ENCODE results near the gene MACROD2. TPM values are rescaled to one million over a fixed set of nuclear protein-coding genes. Genes with fewer than 3 reads are reported as not detected.

The MACROD2 gene
- total RNA-seq, 1 experiment from 2014 or later, result 1.6 TPM

DNA sequence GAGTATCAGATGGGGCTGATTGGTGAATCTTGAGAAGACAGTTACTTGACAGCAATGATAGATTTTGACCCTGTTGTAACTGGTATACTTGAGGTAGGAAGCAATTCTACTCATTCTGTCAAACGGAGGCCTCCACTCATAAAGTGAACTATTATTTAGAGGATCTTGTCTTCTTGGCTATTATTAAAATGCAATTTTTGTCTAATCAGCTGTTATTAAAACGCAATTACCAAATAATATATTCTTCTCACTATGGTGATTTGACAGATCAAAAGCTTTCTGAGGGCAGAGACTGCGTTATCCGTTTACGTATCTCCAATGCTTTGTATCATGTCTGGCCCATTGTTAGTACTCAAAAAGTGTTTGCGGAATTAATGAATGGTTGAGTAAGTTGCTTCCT lies 120.7 kb downstream of the MACROD2 start:
- TF ChIP-seq, protein P1, sequence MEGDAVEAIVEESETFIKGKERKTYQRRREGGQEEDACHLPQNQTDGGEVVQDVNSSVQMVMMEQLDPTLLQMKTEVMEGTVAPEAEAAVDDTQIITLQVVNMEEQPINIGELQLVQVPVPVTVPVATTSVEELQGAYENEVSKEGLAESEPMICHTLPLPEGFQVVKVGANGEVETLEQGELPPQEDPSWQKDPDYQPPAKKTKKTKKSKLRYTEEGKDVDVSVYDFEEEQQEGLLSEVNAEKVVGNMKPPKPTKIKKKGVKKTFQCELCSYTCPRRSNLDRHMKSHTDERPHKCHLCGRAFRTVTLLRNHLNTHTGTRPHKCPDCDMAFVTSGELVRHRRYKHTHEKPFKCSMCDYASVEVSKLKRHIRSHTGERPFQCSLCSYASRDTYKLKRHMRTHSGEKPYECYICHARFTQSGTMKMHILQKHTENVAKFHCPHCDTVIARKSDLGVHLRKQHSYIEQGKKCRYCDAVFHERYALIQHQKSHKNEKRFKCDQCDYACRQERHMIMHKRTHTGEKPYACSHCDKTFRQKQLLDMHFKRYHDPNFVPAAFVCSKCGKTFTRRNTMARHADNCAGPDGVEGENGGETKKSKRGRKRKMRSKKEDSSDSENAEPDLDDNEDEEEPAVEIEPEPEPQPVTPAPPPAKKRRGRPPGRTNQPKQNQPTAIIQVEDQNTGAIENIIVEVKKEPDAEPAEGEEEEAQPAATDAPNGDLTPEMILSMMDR (conservative IDR thresholded peaks at IDR 0.05), result no peak
- Histone ChIP-seq H3K79me2 (ENCODE audit: insufficient read depth, low read length) (no peaks in the 10 kb centered on the region), H3K23ac (ENCODE audit: insufficient read length, low read depth, low read length) (no peak overlapping the region), H3K4me2 (ENCODE audit: insufficient read depth, insufficient read length, low read length) (no peak overlapping the region), H3K23me2 (ENCODE audit: insufficient read length, low read depth, low read length, poor library complexity, severe bottlenecking) (no peaks in the 10 kb centered on the region), H2BK20ac (ENCODE audit: low read depth, low read length, poor library complexity, severe bottlenecking) (no peak overlapping the region), H2BK15ac (ENCODE audit: low read depth, low read length) (no peak overlapping the region), H3K27ac (ENCODE audit: insufficient read length, low read depth, low read length) (no peak overlapping the region), H3T11ph (ENCODE audit: low read length) (no peak overlapping the region), H4K5ac (ENCODE audit: insufficient read length, low read depth, low read length) (no peak overlapping the region), H2AFZ (ENCODE audit: low read length) (no peak overlapping the region), H2AK5ac (ENCODE audit: insufficient read length, low read length) (no peak overlapping the region), H2BK120ac (ENCODE audit: low read depth, low read length, poor library complexity, severe bottlenecking) (no peak overlapping the region), H3K9ac (ENCODE audit: extremely low read depth, insufficient read length, low read length) (no peak overlapping the region), H3K18ac (ENCODE audit: insufficient read length, low read depth, low read length) (no peak overlapping the region), H4K20me1 (ENCODE audit: control insufficient read depth, insufficient read depth, insufficient read length) (no peaks in the 10 kb centered on the region), H4K91ac (ENCODE audit: insufficient read length, low read depth, low read length) (no peak overlapping the region), H3K4ac (ENCODE audit: low read depth, low read length) (no peak overlapping the region), H2BK12ac (ENCODE audit: insufficient read length, low read depth, low read length) (no peak overlapping the region), H2BK5ac (ENCODE audit: insufficient read length, low read length) (no peak overlapping the region), H3K79me1 (ENCODE audit: insufficient read depth, low read depth, low read length, poor library complexity, severe bottlenecking) (no peaks in the 10 kb centered on the region), H3K9me3 (ENCODE audit: control insufficient read depth, low read depth, low read length) (no peaks in the 10 kb centered on the region), H4K8ac (replicated peaks; ENCODE audit: insufficient read length, low read depth, low read length) (no peak overlapping the region), H3K14ac (ENCODE audit: insufficient read depth, low read length) (no peak overlapping the region), H3K4me1 (ENCODE audit: insufficient read depth, low read length) (no peaks in the 10 kb centered on the region), H3K27me3 (ENCODE audit: insufficient read depth, low read length) (no peaks in the 10 kb centered on the region), H3K56ac (ENCODE audit: insufficient read length, low read depth, low read length) (no peak overlapping the region)
- no peaks in the 10 kb centered on the region for H3K36me3 Mint-ChIP-seq (ENCODE audit: insufficient read depth in 1 of 3, low read depth in 3 of 3)
- H3K4me3 Mint-ChIP-seq, result no peak overlapping the region
- H3K9me3 Mint-ChIP-seq, result peaks cover 0 to 2% of the 10 kb centered on the region in 2 experiments; a peak in 1 of 5 replicates
- no CpG with 5 or more reads among the region's 6 CpGs for WGBS (ENCODE audit: extremely low coverage, insufficient read length, low lambda C conversion rate)
- H3K4me1 Mint-ChIP-seq, result 0 out of 4 replicates have a peak, but pooled peaks cover 0 to 4% of the 10 kb centered on the region in 2 experiments
- no peak for DNase-seq
- H3K27ac Mint-ChIP-seq, result no peak overlapping the region
- H3K27me3 Mint-ChIP-seq (ENCODE audit: low read depth), result 0 out of 2 replicates have a peak, but pooled peaks cover 1% of the 10 kb centered on the region

Data from H9 (cell line).